H1 (cell line): Measurements from ENCODE around the gene SHC3. TPM values are rescaled to one million over a fixed set of nuclear protein-coding genes. Genes with fewer than 3 reads are reported as not detected.

Experiments
- CTCF ChIA-PET: fragments of 300-600 bp; sonication (Branson Sonifier 250); formaldehyde crosslinking; loops from one replicate; lab custom pipeline; 2021; ENCODE audit not compliant: partially characterized antibody; lab: Charles Lee
- POLR2A ChIA-PET: fragments of 300-600 bp; sonication (Branson Sonifier 250); formaldehyde crosslinking; loops from one replicate; lab custom pipeline; 2021; ENCODE audit warnings: inconsistent platforms; ENCODE audit not compliant: partially characterized antibody; lab: Charles Lee
- DNase-seq, 2 experiments: peaks; one replicate each; pipeline versions ENCODE4 v3.0.0 to v3.0.0-alpha.2; 2010 to 2022; ENCODE audit warnings: low spot score in 2 of 2, low read depth in 1 of 2, mixed read lengths in 1 of 2
- FAIRE-seq: peaks from 2 replicates; lab custom pipeline; 2011; peaks lifted over from hg19 to GRCh38; lab: Jason Lieb, UNC
- H2AFZ ChIP-seq: 2 replicates; pipeline ENCODE4 v1.8.1; 2012; ENCODE audit warnings: low read length, inconsistent platforms
- H2AK5ac ChIP-seq: 2 replicates; pipeline ENCODE4 v1.6.1; 2013; ENCODE audit warnings: low read depth, low read length
- H2BK120ac ChIP-seq: replicated peaks from 2 replicates; pipeline ENCODE3; 2013; ENCODE audit warnings: low read depth, low read length, inconsistent platforms
- H2BK12ac ChIP-seq: 2 replicates; pipeline ENCODE4 v1.6.1; 2013; ENCODE audit warnings: low read depth, low read length
- H2BK15ac ChIP-seq: 2 replicates; pipeline ENCODE4 v1.6.1; 2013; ENCODE audit warnings: low read length
- H2BK20ac ChIP-seq: 2 replicates; pipeline ENCODE4 v1.6.1; 2013; ENCODE audit warnings: low read length
- H2BK5ac ChIP-seq: 2 replicates; pipeline ENCODE4 v1.6.1; 2013; ENCODE audit warnings: low read depth, low read length
- H3K14ac ChIP-seq: 2 replicates; pipeline ENCODE4 v1.6.1; 2013; ENCODE audit warnings: inconsistent platforms; ENCODE audit not compliant: insufficient read length
- H3K18ac ChIP-seq: 2 replicates; pipeline ENCODE4 v1.6.1; 2013; ENCODE audit warnings: low read length; ENCODE audit errors: extremely low read depth
- H3K23ac ChIP-seq: 2 replicates; pipeline ENCODE4 v1.6.1; 2013; ENCODE audit warnings: inconsistent platforms; ENCODE audit not compliant: insufficient read length
- H3K23me2 ChIP-seq: 2 replicates; pipeline ENCODE4 v1.6.1; 2013; ENCODE audit warnings: low read depth, low read length
- H3K27ac ChIP-seq: 2 replicates; pipeline ENCODE4 v1.6.1; 2011; ENCODE audit warnings: low read depth, low read length, inconsistent platforms
- H3K27me3 ChIP-seq, 4 experiments: replicated peaks in 1 of 4; 1 replicate in 1 of 4; 2 replicates in 3 of 4; pipeline versions ENCODE4 v1.6.1 to v1.8.1; 2011 to 2013; ENCODE audit warnings: low read length in 3 of 4, mild to moderate bottlenecking in 3 of 4, inconsistent platforms in 2 of 4, mixed read lengths in 2 of 4, moderate library complexity in 1 of 4; ENCODE audit not compliant: control insufficient read depth in 3 of 4, insufficient read depth in 3 of 4; ENCODE audit errors: extremely low read depth in 1 of 4
- H3K36me3 ChIP-seq, 4 experiments: 2 replicates each; pipeline versions ENCODE4 v1.6.1 to v1.8.1; 2011 to 2013; ENCODE audit warnings: mild to moderate bottlenecking in 4 of 4, low read length in 3 of 4, moderate library complexity in 2 of 4, control low read depth in 1 of 4, inconsistent platforms in 1 of 4; ENCODE audit not compliant: insufficient read depth in 4 of 4, control insufficient read depth in 2 of 4
- H3K4ac ChIP-seq: replicated peaks from 2 replicates; pipeline ENCODE3; 2013; ENCODE audit warnings: low read length, low read depth, mixed read lengths, inconsistent platforms; ENCODE audit not compliant: insufficient read length
- H3K4me1 ChIP-seq, 4 experiments: replicated peaks in 1 of 4; 1 replicate in 1 of 4; 2 replicates in 3 of 4; pipeline versions ENCODE4 v1.6.1 to v1.8.1; 2011 to 2013; ENCODE audit warnings: low read length in 3 of 4, inconsistent platforms in 2 of 4, mixed read lengths in 1 of 4; ENCODE audit not compliant: insufficient read depth in 4 of 4, control insufficient read depth in 3 of 4
- H3K4me2 ChIP-seq, 2 experiments: 2 replicates each; pipeline versions ENCODE4 v1.6.1 to v1.8.1; 2011 to 2013; ENCODE audit warnings: low read depth in 2 of 2, low read length in 2 of 2, control low read depth in 1 of 2, inconsistent platforms in 1 of 2, mild to moderate bottlenecking in 1 of 2; ENCODE audit not compliant: insufficient read depth in 1 of 2
- H3K4me3 ChIP-seq, 4 experiments: fragments of 200-600, 300-600 bp in 1 of 4; sonication (generic), shearing (Covaris generic), sonication (Bioruptor Twin) in 1 of 4; 2 replicates each; pipeline versions ENCODE4 v1.5.1 to v1.8.1; 2011 to 2016; ENCODE audit warnings: low read length in 4 of 4, low read depth in 3 of 4, control low read depth in 2 of 4, inconsistent platforms in 2 of 4, mild to moderate bottlenecking in 2 of 4, mixed read lengths in 1 of 4, moderate library complexity in 1 of 4; ENCODE audit not compliant: insufficient read depth in 2 of 4; ENCODE audit errors: extremely low read depth in 1 of 4
- H3K56ac ChIP-seq: replicated peaks from 2 replicates; pipeline ENCODE3; 2013; ENCODE audit warnings: low read depth, mild to moderate bottlenecking, mixed read lengths, low read length, inconsistent platforms; ENCODE audit not compliant: insufficient read length
- H3K79me1 ChIP-seq: 2 replicates; pipeline ENCODE4 v1.6.1; 2013; ENCODE audit warnings: low read depth, low read length, control low read depth
- H3K79me2 ChIP-seq, 2 experiments: 2 replicates each; pipeline versions ENCODE4 v1.6.1 to v1.8.1; 2012 to 2013; ENCODE audit warnings: low read length in 2 of 2, mild to moderate bottlenecking in 2 of 2, inconsistent platforms in 1 of 2; ENCODE audit not compliant: insufficient read depth in 2 of 2, control insufficient read depth in 1 of 2
- H3K9ac ChIP-seq, 4 experiments: replicated peaks in 1 of 4; 1 replicate in 1 of 4; 2 replicates in 3 of 4; pipeline versions ENCODE4 v1.6.1 to v1.8.1; 2011 to 2013; ENCODE audit warnings: low read depth in 3 of 4, low read length in 3 of 4, control low read depth in 2 of 4, mild to moderate bottlenecking in 2 of 4, moderate library complexity in 2 of 4, inconsistent platforms in 1 of 4; ENCODE audit errors: extremely low read depth in 1 of 4
- H3K9me3 ChIP-seq, 2 experiments: 2 replicates each; pipeline versions ENCODE4 v1.6.1 to v1.8.1; 2012 to 2013; ENCODE audit warnings: mild to moderate bottlenecking in 2 of 2, moderate library complexity in 2 of 2, control low read depth in 1 of 2, inconsistent platforms in 1 of 2, low read depth in 1 of 2, low read length in 1 of 2, mixed read lengths in 1 of 2; ENCODE audit not compliant: insufficient read depth in 2 of 2
- H4K20me1 ChIP-seq, 2 experiments: replicated peaks in 1 of 2; 2 replicates each; pipeline versions ENCODE3 to v1.8.1; 2011 to 2013; ENCODE audit warnings: inconsistent platforms in 2 of 2, low read length in 2 of 2, mild to moderate bottlenecking in 1 of 2; ENCODE audit not compliant: insufficient read depth in 2 of 2, control insufficient read depth in 1 of 2
- H4K5ac ChIP-seq: 2 replicates; pipeline ENCODE4 v1.6.1; 2013; ENCODE audit warnings: low read length, low read depth, mixed read lengths, inconsistent platforms; ENCODE audit not compliant: insufficient read length
- H4K8ac ChIP-seq: 2 replicates; pipeline ENCODE4 v1.8.0; 2013; ENCODE audit warnings: mild to moderate bottlenecking, moderate library complexity, low read length, inconsistent platforms; ENCODE audit not compliant: insufficient read depth; ENCODE audit errors: extremely low read depth
- H4K91ac ChIP-seq: replicated peaks from 2 replicates; pipeline ENCODE3; 2013; ENCODE audit warnings: low read length, mixed read lengths, inconsistent platforms; ENCODE audit not compliant: insufficient read length
- EGR1 ChIP-seq: IDR thresholded peaks from 2 replicates; pipeline ENCODE4 v1.6.1; 2011; ENCODE audit warnings: low read depth, low read length, borderline replicate concordance
- NANOG ChIP-seq: IDR thresholded peaks from 2 replicates; pipeline ENCODE4 v1.6.1; 2011; ENCODE audit warnings: low read length, low read depth, mild to moderate bottlenecking, inconsistent platforms; ENCODE audit not compliant: insufficient read depth, poor library complexity, severe bottlenecking
- TBP ChIP-seq: IDR thresholded peaks from 2 replicates; pipeline ENCODE4 v1.6.1; 2011; ENCODE audit warnings: low read depth, low read length, improper control_type of control experiment
- YY1 ChIP-seq: IDR thresholded peaks from 2 replicates; pipeline ENCODE4 v1.6.1; 2011; ENCODE audit warnings: low read depth, mild to moderate bottlenecking, low read length
- WGBS, 2 experiments: shearing (Covaris generic) in 1 of 2; methylation state at CpG; one replicate each; pipeline versions ENCODE4 v1.1.6 to v1.1.7; 2013 to 2015; ENCODE audit warnings: low lambda C conversion rate in 2 of 2, mixed read lengths in 2 of 2, inconsistent platforms in 1 of 2, low coverage in 1 of 2, missing lambda C conversion rate in 1 of 2; ENCODE audit not compliant: insufficient replicate concordance in 2 of 2, insufficient coverage in 1 of 2, insufficient read length in 1 of 2; ENCODE audit errors: extremely low coverage in 1 of 2, missing lambda C conversion rate in 1 of 2; 5-methylcytosine and 5-hydroxymethylcytosine counted together
- polyA plus RNA-seq, 7 experiments: library from polyadenylated mRNA; depleted of rRNA in 3 of 7; stranded (reverse) in 5 of 7; unstranded in 2 of 7; fragments of >200 nt in 5 of 7; fragments of 200-250 nt in 2 of 7; gene quantifications; 1 replicate in 5 of 7; 2 replicates in 1 of 7; 4 replicates in 1 of 7; pipeline versions ENCODE4 v1.2.1 to v1.2.3, GENCODE V29; 2011 to 2013; ENCODE audit warnings: missing spikeins in 2 of 7, mixed read lengths in 2 of 7
- total RNA-seq: library from RNA; stranded (reverse); fragmentation: NEBNext Ultra II Directional; extraction: Animal tissue kit (Norgen Biotek cat#: 25700); gene quantifications from 2 replicates; pipeline ENCODE4 v1.2.1, GENCODE V29; 2021

The SHC3 gene
- total and polyA plus RNA-seq, 2 of the 8 experiments (the other 6 are each of a cell fraction or from before 2014, with no cell fraction given), result 1.4 to 7.1 TPM

- no peak overlapping the region for H2BK20ac ChIP-seq
- H4K91ac ChIP-seq, result no peak overlapping the region
These were observed 141.3 kb downstream of the SHC3 start for GRCh38 chr9:89037346-89037745.

More at GRCh38 chr9:89037346-89037745, 141.3 kb downstream of the SHC3 start:
- H3K9me3 ChIP-seq, result no peaks in the 10 kb centered on the region
- H3K79me2 ChIP-seq, result no peaks in the 10 kb centered on the region
- H4K5ac ChIP-seq, result no peak overlapping the region
- H3K9ac ChIP-seq, result no peak overlapping the region
- TF ChIP-seq TBP (no peak), YY1 (no peak), NANOG (no peak), EGR1 (no peak)
- H3K36me3 ChIP-seq, result no peaks in the 10 kb centered on the region; a peak in 1 of 8 replicates
- no peaks in the 10 kb centered on the region for H3K79me1 ChIP-seq
- CTCF ChIA-PET, result no interaction called here
- H2BK5ac ChIP-seq, result no peak overlapping the region
- FAIRE-seq (no peak), DNase-seq (no peak)
- H3K56ac ChIP-seq, result no peak overlapping the region
- H2BK120ac ChIP-seq, result no peak overlapping the region
- no peak overlapping the region for H3K27ac ChIP-seq
- H2AK5ac ChIP-seq, result no peak overlapping the region
- H4K8ac ChIP-seq, result no peak overlapping the region
- H3K18ac ChIP-seq, result no peak overlapping the region
- H3K23ac ChIP-seq, result no peak overlapping the region
- H3K23me2 ChIP-seq, result peaks cover 7% of the 10 kb centered on the region; the same call in 1 of the 2 replicates
- POLR2A ChIA-PET, result interaction anchor here (0.6 kb wide), 1 partner anchor 25 kb away, joined by 3 read pairs; no protein-coding TSS in a partner anchor
- no peak overlapping the region for H2BK15ac ChIP-seq
- H3K4me2 ChIP-seq, result no peak overlapping the region
- H2AFZ ChIP-seq, result no peak overlapping the region
- no peak overlapping the region for H3K14ac ChIP-seq
- H3K4me1 ChIP-seq, result no peaks in the 10 kb centered on the region
- no peaks in the 10 kb centered on the region for H3K27me3 ChIP-seq
- H4K20me1 ChIP-seq, result peaks cover 0 to 8% of the 10 kb centered on the region in 2 experiments
- 89% methylated on average over 4 of the region's 4 CpGs; no CpG with 5 or more reads in 1 of the 2 experiments for WGBS, 2 experiments
- no peak overlapping the region for H2BK12ac ChIP-seq
- H3K4ac ChIP-seq, result no peak overlapping the region
- H3K4me3 ChIP-seq, result no peak overlapping the region
